Measurements from ENCODE around the gene DYNLL2.

DYNLL2 gene

GRCh38 chr17:58047376-58048150 is 35.7 kb upstream of the DYNLL2 start:
- Histone ChIP-seq H3K27me3 (ENCODE audit: insufficient read depth, poor library complexity, severe bottlenecking) (peaks cover 2% of the 10 kb centered on the region), H3K4me3 (replicated peaks; ENCODE audit: insufficient read depth, low read length) (no peak overlapping the region), H3K27ac (replicated peaks) (no peak overlapping the region)
- no peak for DNase-seq (ENCODE audit: low read depth in 1 of 2, low spot score in 1 of 2)
- TF ChIP-seq POLR2AphosphoS5 (IDR thresholded peaks at IDR 0.05; ENCODE audit: low read depth) = no peak
- TF ChIP-seq GABPA (IDR thresholded peaks at IDR 0.05; ENCODE audit: low read depth) = no peak
- TF ChIP-seq, protein P1, sequence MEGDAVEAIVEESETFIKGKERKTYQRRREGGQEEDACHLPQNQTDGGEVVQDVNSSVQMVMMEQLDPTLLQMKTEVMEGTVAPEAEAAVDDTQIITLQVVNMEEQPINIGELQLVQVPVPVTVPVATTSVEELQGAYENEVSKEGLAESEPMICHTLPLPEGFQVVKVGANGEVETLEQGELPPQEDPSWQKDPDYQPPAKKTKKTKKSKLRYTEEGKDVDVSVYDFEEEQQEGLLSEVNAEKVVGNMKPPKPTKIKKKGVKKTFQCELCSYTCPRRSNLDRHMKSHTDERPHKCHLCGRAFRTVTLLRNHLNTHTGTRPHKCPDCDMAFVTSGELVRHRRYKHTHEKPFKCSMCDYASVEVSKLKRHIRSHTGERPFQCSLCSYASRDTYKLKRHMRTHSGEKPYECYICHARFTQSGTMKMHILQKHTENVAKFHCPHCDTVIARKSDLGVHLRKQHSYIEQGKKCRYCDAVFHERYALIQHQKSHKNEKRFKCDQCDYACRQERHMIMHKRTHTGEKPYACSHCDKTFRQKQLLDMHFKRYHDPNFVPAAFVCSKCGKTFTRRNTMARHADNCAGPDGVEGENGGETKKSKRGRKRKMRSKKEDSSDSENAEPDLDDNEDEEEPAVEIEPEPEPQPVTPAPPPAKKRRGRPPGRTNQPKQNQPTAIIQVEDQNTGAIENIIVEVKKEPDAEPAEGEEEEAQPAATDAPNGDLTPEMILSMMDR (IDR thresholded peaks at IDR 0.05; ENCODE audit: insufficient read depth, low read length) = no peak
- no peak for TF ChIP-seq SPI1 (IDR thresholded peaks at IDR 0.05; ENCODE audit: borderline replicate concordance, low read depth)
- TF ChIP-seq REST (IDR thresholded peaks at IDR 0.05; ENCODE audit: insufficient replicate concordance, low read depth) = no peak

GRCh38 chr17:58049533-58049932 is 33.7 kb upstream of the DYNLL2 start:
- no peak for DNase-seq (ENCODE audit: low read depth in 1 of 2, low spot score in 1 of 2)
- peaks cover 4% of the 10 kb centered on the region for H3K27me3 ChIP-seq (ENCODE audit: insufficient read depth, poor library complexity, severe bottlenecking)
- no peak overlapping the region for H3K4me3 ChIP-seq (replicated peaks; ENCODE audit: insufficient read depth, low read length)
- TF ChIP-seq, protein P1 (IDR thresholded peaks at IDR 0.05; ENCODE audit: insufficient read depth, low read length) = no peak
- no peak for TF ChIP-seq POLR2AphosphoS5 (IDR thresholded peaks at IDR 0.05; ENCODE audit: low read depth)
- no peak for TF ChIP-seq REST (IDR thresholded peaks at IDR 0.05; ENCODE audit: insufficient replicate concordance, low read depth)
- no peak for TF ChIP-seq SPI1 (IDR thresholded peaks at IDR 0.05; ENCODE audit: borderline replicate concordance, low read depth)
- TF ChIP-seq GABPA (IDR thresholded peaks at IDR 0.05; ENCODE audit: low read depth) = no peak
- H3K27ac ChIP-seq (replicated peaks) = no peak overlapping the region

DNA sequence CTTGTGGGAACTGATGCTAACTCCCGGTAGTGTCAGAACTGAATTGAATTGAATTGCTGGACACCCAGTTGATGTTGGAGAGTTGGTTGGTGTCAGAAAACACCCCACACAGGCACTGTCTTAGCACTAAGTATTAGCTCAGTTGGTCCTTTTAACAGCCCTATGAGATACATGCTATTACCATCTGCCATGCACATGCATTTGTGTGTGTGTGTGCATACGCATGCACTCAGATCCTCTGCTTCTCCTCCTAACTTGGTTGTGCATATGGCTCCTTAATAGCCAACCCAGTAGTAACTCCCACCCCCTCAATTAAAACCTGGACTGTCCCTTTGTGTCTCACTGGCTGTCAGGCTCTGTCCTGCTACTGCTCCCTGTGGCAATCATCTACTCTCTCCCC is 32.3 kb upstream of the DYNLL2 start:
- peaks cover 4% of the 10 kb centered on the region for H3K27me3 ChIP-seq (ENCODE audit: insufficient read depth, poor library complexity, severe bottlenecking)
- TF ChIP-seq SPI1 (IDR thresholded peaks at IDR 0.05; ENCODE audit: borderline replicate concordance, low read depth) = no peak
- no peak for TF ChIP-seq GABPA (IDR thresholded peaks at IDR 0.05; ENCODE audit: low read depth)
- TF ChIP-seq POLR2AphosphoS5 (IDR thresholded peaks at IDR 0.05; ENCODE audit: low read depth) = no peak
- TF ChIP-seq, protein P1 (IDR thresholded peaks at IDR 0.05; ENCODE audit: insufficient read depth, low read length) = no peak
- TF ChIP-seq REST (IDR thresholded peaks at IDR 0.05; ENCODE audit: insufficient replicate concordance, low read depth) = no peak

More for the DNA sequence above, 32.3 kb upstream of the DYNLL2 start:
- no peak overlapping the region for H3K4me3 ChIP-seq (replicated peaks; ENCODE audit: insufficient read depth, low read length)
- no peak for DNase-seq (ENCODE audit: low read depth in 1 of 2, low spot score in 1 of 2)
- no peak overlapping the region for H3K27ac ChIP-seq (replicated peaks)
